ENCODE data around the gene BEX2.

The BEX2 gene

GRCh38 chrX:103310555-103311398 is at the start of gene BEX2:
Gene BEX2, minus strand, starts transcription at chrX:103310990. Its CDS starts 1,014 bp downstream, at chrX:103309976.
- TF ChIP-seq EP300 (IDR thresholded peaks at IDR 0.05; ENCODE audit: borderline replicate concordance) (no peak), TEAD4 (IDR thresholded peaks at IDR 0.05) (no peak), MAX (IDR thresholded peaks at IDR 0.05) (0 out of 2 replicates have a peak, but pooled peaks have one; percentile 31), FOXM1 (IDR thresholded peaks at IDR 0.05; ENCODE audit: borderline replicate concordance, low read depth) (no peak), TAF1 (IDR thresholded peaks at IDR 0.05; ENCODE audit: low read depth) (peak; percentile 64; the same call in 1 of the 2 replicates), EGR1 (IDR thresholded peaks at IDR 0.05) (no peak), CEBPB (IDR thresholded peaks at IDR 0.05) (no peak), USF1 (IDR thresholded peaks at IDR 0.05) (peak; percentile 95), ZBTB7A (IDR thresholded peaks at IDR 0.05; ENCODE audit: low read depth) (no peak), TCF12 (IDR thresholded peaks at IDR 0.05; ENCODE audit: low read depth) (no peak), RAD21 (IDR thresholded peaks at IDR 0.05; ENCODE audit: low read depth) (no peak), YY1 (IDR thresholded peaks at IDR 0.05; ENCODE audit: low read depth) (no peak)

DNA sequence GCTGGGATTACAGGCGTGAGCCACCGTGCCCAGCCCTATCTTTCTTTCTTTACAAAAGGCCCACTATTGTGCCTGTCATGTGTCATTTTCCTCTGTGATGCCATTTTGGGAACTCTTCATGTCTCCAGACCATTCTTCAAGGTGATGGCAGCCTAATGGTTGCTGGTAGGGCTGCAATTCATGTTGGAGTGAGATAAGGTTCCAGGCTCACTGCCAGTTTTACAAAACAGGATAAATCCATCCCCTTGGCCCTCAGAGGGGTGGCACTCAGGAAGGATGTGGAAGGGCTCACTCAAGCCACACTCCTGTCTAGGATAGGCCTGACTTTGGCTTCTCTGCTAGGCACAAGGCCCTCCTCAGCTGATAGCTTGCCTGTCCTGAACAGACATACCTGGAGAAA is 49.3 kb upstream of the BEX2 start:
- TF ChIP-seq MAX (IDR thresholded peaks at IDR 0.05) (no peak), CREB1 (IDR thresholded peaks at IDR 0.05; ENCODE audit: low read depth) (no peak), CEBPB (IDR thresholded peaks at IDR 0.05) (no peak), TEAD4 (IDR thresholded peaks at IDR 0.05) (no peak), REST (IDR thresholded peaks at IDR 0.05; ENCODE audit: low read depth) (no peak), ZBTB7A (IDR thresholded peaks at IDR 0.05; ENCODE audit: low read depth) (no peak), FOXM1 (IDR thresholded peaks at IDR 0.05; ENCODE audit: borderline replicate concordance, low read depth) (no peak), USF1 (IDR thresholded peaks at IDR 0.05) (no peak), TAF1 (IDR thresholded peaks at IDR 0.05; ENCODE audit: low read depth) (no peak), NFIC (IDR thresholded peaks at IDR 0.05) (no peak), RAD21 (IDR thresholded peaks at IDR 0.05; ENCODE audit: low read depth) (no peak), YY1 (IDR thresholded peaks at IDR 0.05; ENCODE audit: low read depth) (no peak), TCF12 (IDR thresholded peaks at IDR 0.05; ENCODE audit: low read depth) (no peak), EP300 (IDR thresholded peaks at IDR 0.05; ENCODE audit: borderline replicate concordance) (no peak), EGR1 (IDR thresholded peaks at IDR 0.05) (no peak)

DNA sequence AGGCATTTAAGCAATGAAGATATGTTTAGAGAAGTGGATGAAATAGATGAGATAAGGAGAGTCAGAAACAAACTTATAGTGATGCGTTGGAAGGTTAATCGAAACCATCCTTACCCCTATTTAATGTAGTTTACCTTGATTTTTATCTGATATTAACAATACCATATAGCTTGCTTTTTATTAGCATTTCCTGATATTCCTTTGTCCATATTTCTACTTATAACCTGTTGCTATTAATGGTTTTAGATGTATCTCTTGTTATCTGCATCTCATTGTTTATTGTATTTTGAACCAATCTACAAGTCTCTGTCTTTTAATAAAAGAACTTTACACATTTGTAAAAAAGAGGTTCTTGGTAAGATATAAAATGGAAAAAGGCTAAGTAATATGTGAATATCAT is 47.1 kb upstream of the BEX2 start:
- TF ChIP-seq TEAD4 (IDR thresholded peaks at IDR 0.05), result no peak
- TF ChIP-seq NFIC (IDR thresholded peaks at IDR 0.05), result no peak

- TF ChIP-seq CEBPB (IDR thresholded peaks at IDR 0.05) (no peak), CREB1 (IDR thresholded peaks at IDR 0.05; ENCODE audit: low read depth) (no peak), TAF1 (IDR thresholded peaks at IDR 0.05; ENCODE audit: low read depth) (no peak), ZBTB7A (IDR thresholded peaks at IDR 0.05; ENCODE audit: low read depth) (no peak), EGR1 (IDR thresholded peaks at IDR 0.05) (no peak), RAD21 (IDR thresholded peaks at IDR 0.05; ENCODE audit: low read depth) (no peak), TCF12 (IDR thresholded peaks at IDR 0.05; ENCODE audit: low read depth) (no peak), MAX (IDR thresholded peaks at IDR 0.05) (no peak), EP300 (IDR thresholded peaks at IDR 0.05; ENCODE audit: borderline replicate concordance) (no peak), YY1 (IDR thresholded peaks at IDR 0.05; ENCODE audit: low read depth) (no peak), TEAD4 (IDR thresholded peaks at IDR 0.05) (no peak)
Measured at GRCh38 chrX:103356858-103357257, 46.1 kb upstream of the BEX2 start.

- TF ChIP-seq NFIC (IDR thresholded peaks at IDR 0.05), result no peak
- TF ChIP-seq MAX (IDR thresholded peaks at IDR 0.05), result no peak; the same call in 1 of the 2 replicates
- TF ChIP-seq USF1 (IDR thresholded peaks at IDR 0.05), result peak; percentile 69
- no peak for TF ChIP-seq REST (IDR thresholded peaks at IDR 0.05; ENCODE audit: low read depth)
- no peak for TF ChIP-seq TAF1 (IDR thresholded peaks at IDR 0.05; ENCODE audit: low read depth)
- TF ChIP-seq CREB1 (IDR thresholded peaks at IDR 0.05; ENCODE audit: low read depth), result peak; percentile 26
Measured at GRCh38 chrX:103356130-103356798, 45.5 kb upstream of the BEX2 start, which contains the start of gene TCEAL9. Gene TCEAL9, plus strand, starts transcription at chrX:103356506. Its CDS starts 1,179 bp downstream, at chrX:103357685.
